ENCODE results near the gene GRID2. TPM values are rescaled to one million over a fixed set of nuclear protein-coding genes. Genes with fewer than 3 reads are reported as not detected.
A peak's percentile ranks its signal among the peaks of the same experiment; 100 is the strongest.
"Not testable (repeated sequence)": the region's sequence is repeated elsewhere in the genome, so short reads cannot be mapped to it uniquely, and the experiment has no call there.

GRID2 gene
- total RNA-seq, 6 donors from 2014 or later: 0.76 TPM; not detected in 5

DNA sequence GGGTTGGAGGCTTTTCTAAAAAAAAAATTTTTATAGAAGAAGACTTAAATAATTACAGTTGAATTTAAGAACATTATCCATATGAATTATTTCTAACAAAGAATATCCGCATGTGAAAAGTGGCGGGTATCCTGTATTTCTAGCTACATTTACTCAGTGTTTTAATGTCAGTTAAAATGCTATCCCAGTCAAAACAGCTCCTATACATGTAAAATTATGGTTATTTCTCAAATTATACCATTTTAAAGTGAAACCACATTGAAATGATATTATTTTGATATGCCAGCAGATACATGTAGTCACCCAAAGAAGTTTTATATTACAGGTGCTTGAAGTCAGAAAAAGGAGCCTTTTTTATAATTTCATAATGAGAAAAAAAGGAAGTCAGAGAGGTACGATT lies 1356.3 kb downstream of the GRID2 start:
- WGBS, 2 donors: 95 to 98% methylated on average over 3 of the region's 3 CpGs

DNA sequence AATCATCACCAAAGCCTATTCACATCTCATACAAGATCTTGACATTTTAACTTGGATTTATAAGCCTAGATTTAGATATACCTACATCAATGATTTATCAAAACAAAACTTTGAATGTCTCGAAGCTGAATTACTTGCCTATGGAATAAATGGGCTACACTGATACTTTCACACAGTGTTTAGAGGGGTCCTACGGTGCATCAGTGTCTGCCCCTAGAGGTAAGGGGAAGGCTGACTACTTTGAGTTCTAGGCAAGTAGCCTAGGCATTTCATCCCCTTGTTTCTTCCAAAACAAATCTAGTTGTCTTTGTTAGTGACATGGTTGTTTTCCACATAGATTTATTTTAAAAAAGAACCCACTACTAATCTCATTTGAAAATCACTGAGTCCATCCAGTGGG lies 1366.7 kb downstream of the GRID2 start:
- DNase-seq: no peak

More for the DNA sequence above, 1356.3 kb downstream of the GRID2 start:
- DNase-seq (no peak), ATAC-seq (ENCODE audit: low FRiP score in 2 of 2) (no peak)
- no peaks in the 10 kb centered on the region for H3K4me1 ChIP-seq
- no peaks in the 10 kb centered on the region for H3K27me3 ChIP-seq
- no peak overlapping the region for H3K4me3 ChIP-seq
- no peak overlapping the region for H3K27ac ChIP-seq
- no peak for TF ChIP-seq EP300 (IDR thresholded peaks at IDR 0.05)
- no peak for TF ChIP-seq POLR2A (IDR thresholded peaks at IDR 0.05)
- no peak for TF ChIP-seq POLR2AphosphoS5 (IDR thresholded peaks at IDR 0.05)
- TF ChIP-seq, protein P1, sequence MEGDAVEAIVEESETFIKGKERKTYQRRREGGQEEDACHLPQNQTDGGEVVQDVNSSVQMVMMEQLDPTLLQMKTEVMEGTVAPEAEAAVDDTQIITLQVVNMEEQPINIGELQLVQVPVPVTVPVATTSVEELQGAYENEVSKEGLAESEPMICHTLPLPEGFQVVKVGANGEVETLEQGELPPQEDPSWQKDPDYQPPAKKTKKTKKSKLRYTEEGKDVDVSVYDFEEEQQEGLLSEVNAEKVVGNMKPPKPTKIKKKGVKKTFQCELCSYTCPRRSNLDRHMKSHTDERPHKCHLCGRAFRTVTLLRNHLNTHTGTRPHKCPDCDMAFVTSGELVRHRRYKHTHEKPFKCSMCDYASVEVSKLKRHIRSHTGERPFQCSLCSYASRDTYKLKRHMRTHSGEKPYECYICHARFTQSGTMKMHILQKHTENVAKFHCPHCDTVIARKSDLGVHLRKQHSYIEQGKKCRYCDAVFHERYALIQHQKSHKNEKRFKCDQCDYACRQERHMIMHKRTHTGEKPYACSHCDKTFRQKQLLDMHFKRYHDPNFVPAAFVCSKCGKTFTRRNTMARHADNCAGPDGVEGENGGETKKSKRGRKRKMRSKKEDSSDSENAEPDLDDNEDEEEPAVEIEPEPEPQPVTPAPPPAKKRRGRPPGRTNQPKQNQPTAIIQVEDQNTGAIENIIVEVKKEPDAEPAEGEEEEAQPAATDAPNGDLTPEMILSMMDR (IDR thresholded peaks at IDR 0.05): no peak
- H3K9me3 ChIP-seq: no peaks in the 10 kb centered on the region
- no peaks in the 10 kb centered on the region for H3K36me3 ChIP-seq

DNA sequence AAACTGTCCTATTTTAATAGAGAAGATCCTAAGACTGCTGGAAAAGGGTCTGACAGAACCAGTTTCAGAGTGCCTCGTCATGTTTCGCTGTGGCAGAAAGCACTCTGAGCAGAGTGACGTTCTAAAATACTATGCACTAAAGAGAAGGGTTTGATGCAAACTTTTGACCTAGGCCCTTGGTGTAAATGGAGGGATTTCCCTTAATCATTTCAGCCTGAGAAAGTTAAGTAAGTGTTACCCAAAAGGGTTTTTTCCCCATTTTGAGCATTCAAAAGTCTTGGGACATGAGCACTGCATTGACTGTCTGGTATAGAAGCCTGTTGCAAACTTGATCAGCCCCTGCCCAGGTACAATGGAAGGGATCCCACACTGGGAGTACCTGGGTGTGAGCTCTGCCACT lies 1367.3 kb downstream of the GRID2 start:
- no peaks in the 10 kb centered on the region for H3K9me3 ChIP-seq
- no peaks in the 10 kb centered on the region for H3K27me3 ChIP-seq
- no peak overlapping the region for H3K4me3 ChIP-seq
- DNase-seq (no peak), ATAC-seq (ENCODE audit: low FRiP score in 2 of 2) (no peak)
- whole genome bisulfite sequencing, 2 donors: 90 to 93% methylated on average over 3 of the region's 3 CpGs
- no peak overlapping the region for H3K27ac ChIP-seq
- H3K36me3 ChIP-seq: no peaks in the 10 kb centered on the region
- TF ChIP-seq POLR2A (IDR thresholded peaks at IDR 0.05): no peak
- no peak for TF ChIP-seq EP300 (IDR thresholded peaks at IDR 0.05)
- TF ChIP-seq, protein P1 (IDR thresholded peaks at IDR 0.05): no peak
- no peak for TF ChIP-seq POLR2AphosphoS5 (IDR thresholded peaks at IDR 0.05)
- no peaks in the 10 kb centered on the region for H3K4me1 ChIP-seq

More for the DNA sequence above, 1366.7 kb downstream of the GRID2 start:
- ATAC-seq (ENCODE audit: low FRiP score in 2 of 2): no peak
- 78 to 79% methylated on average over 2 of the region's 2 CpGs for WGBS, 2 donors
- Histone ChIP-seq H3K27me3 (no peaks in the 10 kb centered on the region), H3K9me3 (no peaks in the 10 kb centered on the region), H3K4me1 (no peaks in the 10 kb centered on the region), H3K36me3 (no peaks in the 10 kb centered on the region), H3K27ac (no peak overlapping the region), H3K4me3 (no peak overlapping the region)
- TF ChIP-seq, protein P1 (IDR thresholded peaks at IDR 0.05): no peak
- no peak for TF ChIP-seq POLR2A (IDR thresholded peaks at IDR 0.05)
- no peak for TF ChIP-seq POLR2AphosphoS5 (IDR thresholded peaks at IDR 0.05)
- TF ChIP-seq EP300 (IDR thresholded peaks at IDR 0.05): no peak

DNA sequence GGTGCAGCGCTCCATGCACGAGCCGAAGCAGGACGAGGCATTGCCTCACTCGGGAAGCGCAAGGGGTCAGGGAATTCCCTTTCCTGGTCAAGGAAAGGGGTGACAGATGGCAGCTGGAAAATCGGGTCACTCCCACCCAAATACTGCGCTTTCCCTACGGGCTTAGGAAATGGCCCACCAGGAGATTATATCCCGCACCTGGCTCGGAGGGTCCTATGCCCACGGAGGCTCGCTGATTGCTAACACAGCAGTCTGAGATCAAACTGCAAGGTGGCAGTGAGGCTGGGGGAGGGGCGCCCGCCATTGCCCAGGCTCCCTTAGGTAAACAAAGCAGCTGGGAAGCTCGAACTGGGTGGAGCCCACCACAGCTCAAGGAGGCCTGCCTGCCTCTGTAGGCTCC lies 1373.2 kb downstream of the GRID2 start:
- H3K4me3 ChIP-seq; ATAC-seq (ENCODE audit: low FRiP score in 2 of 2); H3K27me3 ChIP-seq; H3K4me1 ChIP-seq; H3K27ac ChIP-seq; H3K36me3 ChIP-seq; H3K9me3 ChIP-seq: not testable (repeated sequence)
- WGBS, 2 donors: 95 to 96% methylated on average over 8 to 16 of the region's 16 CpGs
- DNase-seq: peak in 1 of 2 donors; percentile 33

DNA sequence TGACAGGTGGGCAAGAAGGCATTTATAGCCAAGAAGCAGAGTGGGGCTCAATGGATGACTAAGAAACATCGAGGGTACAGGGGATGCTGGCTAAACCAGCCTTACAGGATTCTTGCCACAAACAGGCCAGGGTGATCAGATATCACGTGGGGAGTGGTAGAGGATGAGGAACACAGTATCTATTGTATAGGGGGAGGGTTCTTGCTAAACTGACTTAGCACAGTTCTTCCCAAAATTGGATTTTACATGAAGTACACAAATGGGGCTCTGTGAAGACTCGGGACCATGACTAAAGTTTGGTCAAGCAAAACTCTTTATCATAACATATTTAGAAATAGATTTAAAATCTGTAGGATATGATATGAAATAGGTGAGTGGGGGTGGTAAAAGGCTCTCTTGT lies 1380.8 kb downstream of the GRID2 start:
- 57 to 59% methylated on average over 3 of the region's 3 CpGs for WGBS, 2 donors
- Histone ChIP-seq H3K27me3 (no peaks in the 10 kb centered on the region), H3K9me3 (no peaks in the 10 kb centered on the region), H3K4me1 (no peaks in the 10 kb centered on the region), H3K4me3 (no peak overlapping the region), H3K27ac (no peak overlapping the region), H3K36me3 (no peaks in the 10 kb centered on the region)
- TF ChIP-seq, protein P1 (IDR thresholded peaks at IDR 0.05): no peak
- TF ChIP-seq EP300 (IDR thresholded peaks at IDR 0.05): no peak
- no peak for TF ChIP-seq POLR2A (IDR thresholded peaks at IDR 0.05)
- TF ChIP-seq POLR2AphosphoS5 (IDR thresholded peaks at IDR 0.05): no peak
- no peak for ATAC-seq (ENCODE audit: low FRiP score in 2 of 2)
- no peak for DNase-seq

All from upper lobe of left lung (tissue), 6 donors.